HG03378 (cell line): ENCODE results near the gene MPG.
"Not testable (repeated sequence)": the region's sequence is repeated elsewhere in the genome, so short reads cannot be mapped to it uniquely, and the experiment has no call there.

Source experiments
- ATAC-seq: cut with Tn5 transposase; IDR thresholded peaks from one replicate; pipeline ENCODE4 v1.9.1; 2021; ENCODE audit warnings: mild to moderate bottlenecking, moderate library complexity; ENCODE audit not compliant: unreplicated experiment

The MPG gene

DNA sequence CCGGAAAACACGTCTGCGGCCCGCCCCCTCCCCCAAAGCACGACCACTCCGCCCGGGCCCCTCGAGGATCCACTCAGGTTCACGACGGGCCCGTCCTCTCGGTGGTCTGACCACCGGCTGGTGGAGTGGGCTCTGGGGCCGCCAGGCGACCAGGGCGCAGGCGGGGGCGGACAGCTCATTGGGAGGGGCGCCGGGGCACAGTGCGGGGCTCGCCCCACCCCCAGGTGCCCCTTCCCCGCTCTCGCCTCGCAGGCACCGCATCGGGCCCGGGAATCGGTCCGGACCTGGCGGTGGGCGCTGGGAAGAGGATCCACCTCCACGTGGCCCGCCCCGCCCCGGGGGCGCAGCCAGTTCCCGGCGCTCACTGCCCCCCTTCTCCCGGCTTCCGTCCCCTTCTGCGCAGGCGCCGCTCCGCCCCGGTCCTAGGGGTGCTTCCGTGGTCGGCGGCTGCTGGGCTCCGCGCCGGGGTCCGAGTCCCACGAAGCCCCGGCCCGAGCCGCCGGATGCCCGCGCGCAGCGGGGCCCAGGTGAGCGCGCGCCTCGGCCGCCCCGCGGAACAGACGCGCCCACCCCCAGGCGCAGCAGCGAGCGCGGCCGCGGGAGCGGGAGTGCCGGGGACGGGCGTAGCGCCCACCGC, at the start of gene MPG:
Gene MPG, plus strand, starts transcription at position 419 of the 637 bp plus-strand sequence. Its CDS starts 85 bp downstream, at position 504.
- no peak for ATAC-seq

DNA sequence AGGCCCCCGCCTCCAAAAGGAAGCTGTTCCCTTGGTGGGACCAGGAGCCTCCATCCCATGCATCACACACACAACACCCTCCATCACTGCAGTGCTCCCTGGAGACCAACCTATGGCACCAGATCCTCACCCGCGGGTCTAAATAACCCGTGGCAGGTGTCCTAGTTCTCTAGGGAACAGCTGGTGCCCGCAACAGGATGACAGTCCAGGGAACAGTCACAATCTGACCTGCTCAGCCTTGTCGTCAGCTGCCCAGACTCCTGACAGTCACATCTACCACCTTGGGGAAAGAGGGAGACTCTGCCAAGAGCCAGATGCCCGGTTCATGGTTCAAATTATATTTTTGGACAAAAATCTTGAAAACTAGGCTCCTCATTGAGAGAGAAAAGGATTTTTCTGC, 47.4 kb upstream of the MPG start:
- ATAC-seq: not testable (repeated sequence)

DNA sequence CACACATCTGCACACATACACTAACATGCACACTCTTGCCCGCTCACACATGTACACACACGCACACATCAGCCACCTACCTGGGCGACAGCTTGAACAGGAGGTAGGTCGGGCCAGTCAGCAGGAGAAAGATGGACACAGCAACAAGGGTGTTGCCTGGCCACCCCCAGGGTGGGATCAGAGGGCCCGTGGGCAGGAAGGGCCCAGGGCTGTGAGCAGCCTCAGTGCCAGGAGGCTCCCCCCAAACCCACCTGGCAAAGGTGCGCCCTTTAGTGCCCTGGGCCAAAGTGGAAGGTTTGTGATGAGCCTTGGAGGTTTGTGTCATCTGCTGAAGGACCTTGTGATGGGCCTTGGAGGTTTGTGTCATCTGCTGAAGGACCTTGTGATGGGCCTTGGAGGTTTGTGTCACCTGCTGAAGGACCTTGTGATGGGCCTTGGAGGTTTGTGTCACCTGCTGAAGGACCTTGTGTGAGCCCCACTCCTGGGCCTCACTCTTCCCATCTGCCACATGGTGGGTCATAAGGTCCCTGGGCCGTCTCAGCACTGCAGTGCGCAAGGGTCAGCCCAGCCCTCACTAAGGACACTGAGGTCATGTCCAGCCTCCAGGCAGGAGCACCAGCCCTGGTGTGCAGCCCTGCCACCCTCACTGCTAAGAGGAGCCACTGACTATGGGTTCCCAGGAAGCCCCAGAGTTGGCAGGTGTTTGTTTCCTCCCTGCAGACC, 44.7 kb upstream of the MPG start:
- not testable (repeated sequence) for ATAC-seq

GRCh38 chr16:33877-34647, 44.0 kb upstream of the MPG start:
- no peak for ATAC-seq

DNA sequence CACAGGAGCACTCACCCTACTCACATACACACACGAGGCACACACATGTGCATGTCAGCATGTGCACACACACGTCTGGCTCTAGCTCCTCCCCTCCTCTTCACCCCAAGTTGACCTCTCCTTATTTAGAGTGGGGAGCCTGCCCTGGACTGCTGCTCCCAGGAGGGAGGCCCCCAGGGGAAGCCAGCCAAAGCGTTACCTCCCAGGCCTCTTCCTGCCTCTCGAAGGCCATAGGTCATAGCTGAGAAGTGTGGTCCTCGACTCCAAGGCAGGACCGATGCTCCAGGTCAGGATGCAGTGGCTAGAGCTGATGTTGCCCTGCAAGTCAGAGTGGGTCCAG, 43.4 kb upstream of the MPG start:
- ATAC-seq: no peak

GRCh38 chr16:35011-35677, 42.9 kb upstream of the MPG start:
- no peak for ATAC-seq

DNA sequence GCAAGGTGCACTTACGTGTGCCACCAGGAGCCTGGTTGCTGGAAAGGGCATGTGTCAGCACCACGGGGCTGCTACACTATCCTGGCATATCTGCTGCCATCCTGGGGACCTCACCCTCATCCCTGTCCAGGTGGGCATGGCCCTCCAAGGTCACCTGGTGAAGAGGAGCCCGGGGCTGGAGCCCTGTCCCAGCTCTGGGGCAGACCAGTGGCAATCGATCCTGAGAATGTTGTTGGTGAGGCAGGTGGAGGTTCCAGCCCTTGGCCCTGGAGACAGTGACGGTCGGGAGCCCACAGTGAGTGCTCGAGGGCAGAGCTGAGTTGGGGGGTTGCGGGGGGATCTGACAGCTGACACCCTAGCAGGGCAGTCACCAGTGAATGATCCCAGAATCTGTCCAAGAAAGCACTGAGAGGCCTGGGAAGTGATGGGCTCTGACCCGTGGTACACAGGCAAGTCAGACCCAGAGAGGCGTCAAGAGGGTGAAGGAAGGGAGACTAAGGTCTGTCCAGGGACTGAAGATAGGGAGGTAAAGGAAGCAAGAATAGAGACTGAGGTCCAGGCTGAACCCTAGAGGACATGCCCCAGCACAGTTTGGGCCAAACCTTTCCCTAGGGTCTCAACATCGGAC, 42.2 kb upstream of the MPG start:
- no peak for ATAC-seq

GRCh38 chr16:36336-36984, 41.6 kb upstream of the MPG start:
- no peak for ATAC-seq

DNA sequence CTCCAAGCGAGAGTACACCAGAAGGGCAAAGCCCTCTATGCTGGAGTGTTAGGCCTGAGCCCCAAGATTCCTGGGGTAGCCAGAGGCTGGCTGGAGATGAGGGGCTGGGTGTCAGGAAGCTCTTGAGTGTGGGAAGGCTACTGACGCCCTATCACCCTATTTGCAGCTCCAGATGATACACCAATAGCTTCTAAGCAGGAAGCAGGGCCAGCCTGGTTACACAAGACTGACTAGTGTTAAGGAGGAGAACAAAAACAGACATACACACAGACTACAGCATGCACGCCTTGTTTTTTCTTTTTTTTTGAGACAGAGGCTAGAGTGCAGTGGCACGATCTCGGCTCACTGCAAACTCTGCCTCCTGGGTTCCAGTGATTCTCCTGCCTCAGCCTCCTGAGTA, 40.5 kb upstream of the MPG start:
- no peak for ATAC-seq

GRCh38 chr16:38206-38605, 39.8 kb upstream of the MPG start:
- not testable (repeated sequence) for ATAC-seq

GRCh38 chr16:38941-39892, 38.8 kb upstream of the MPG start:
- ATAC-seq: no peak

DNA sequence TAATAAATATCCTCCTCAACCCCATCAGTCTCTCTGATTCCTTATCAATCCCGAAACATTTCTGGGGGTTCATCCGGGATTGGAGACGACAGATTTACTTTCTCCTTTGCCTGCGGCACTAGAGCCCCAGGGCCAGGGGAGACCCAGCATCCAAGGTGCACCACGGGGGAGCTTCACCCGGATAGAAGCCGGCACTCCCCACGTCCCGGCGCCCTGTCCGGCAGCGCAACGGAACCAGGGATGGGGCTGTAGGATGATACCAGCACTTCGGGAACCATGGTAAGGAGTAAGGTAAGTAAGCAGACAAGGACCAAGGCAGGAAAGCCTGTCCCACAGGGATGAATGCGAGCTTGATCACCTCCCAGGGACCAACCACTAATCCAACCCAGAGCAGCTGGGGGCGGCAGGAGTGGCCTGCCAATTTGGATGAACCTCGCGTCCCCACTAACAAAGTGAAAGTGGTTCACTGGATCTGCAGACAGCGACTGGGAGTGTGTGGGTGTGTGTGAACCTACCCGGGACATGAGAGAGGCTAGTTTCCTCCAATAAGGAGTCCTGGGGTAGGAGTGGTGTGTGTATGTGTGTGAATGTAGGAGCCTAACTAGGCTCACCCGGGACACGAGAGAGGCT, 36.5 kb upstream of the MPG start:
- ATAC-seq: no peak

- no peak for ATAC-seq
Measured at GRCh38 chr16:42069-42457, 36.0 kb upstream of the MPG start.

GRCh38 chr16:42691-43090, 35.3 kb upstream of the MPG start:
- ATAC-seq: no peak

- ATAC-seq: no peak
Measured at GRCh38 chr16:43294-43693, 34.7 kb upstream of the MPG start.

DNA sequence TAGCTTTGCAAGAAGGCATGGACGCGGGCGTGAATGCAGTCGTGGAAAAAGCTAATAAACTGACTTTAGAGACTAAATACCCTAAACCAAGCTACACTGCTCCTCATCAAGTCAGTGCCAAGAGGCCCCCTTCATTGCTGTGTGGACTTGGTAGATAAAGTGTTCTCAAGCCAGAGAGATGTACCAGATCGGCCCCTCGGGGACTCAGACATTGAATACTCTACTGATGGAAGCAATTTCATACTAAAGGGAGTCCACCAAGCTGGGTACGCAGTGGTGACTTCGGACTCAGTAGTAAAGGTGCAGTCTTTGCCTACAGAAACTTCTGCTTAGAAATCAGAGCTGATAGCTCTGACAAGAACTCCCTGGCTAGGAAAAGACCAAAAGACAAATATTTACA, 33.4 kb upstream of the MPG start:
- no peak for ATAC-seq

- no peak for ATAC-seq
Measured at GRCh38 chr16:45454-45853, 32.6 kb upstream of the MPG start.

DNA sequence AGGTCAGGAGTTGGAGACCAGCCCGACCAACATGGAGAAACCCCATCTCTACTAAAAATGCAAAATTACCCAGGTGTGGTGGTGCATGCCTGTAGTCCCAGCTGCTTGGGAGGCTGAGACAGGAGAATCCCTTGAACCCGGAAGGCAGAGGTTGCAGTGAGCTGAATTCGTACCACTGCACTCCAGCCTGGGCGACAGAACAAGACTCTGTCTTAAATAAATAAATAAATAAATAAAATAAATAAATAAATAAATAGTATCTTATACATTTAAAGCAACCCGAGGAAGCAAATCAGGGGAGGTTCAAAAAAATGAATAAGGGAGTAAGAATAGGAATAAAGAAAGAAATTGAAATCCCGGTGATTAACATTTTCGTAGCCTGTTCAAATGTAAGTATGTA, 31.5 kb upstream of the MPG start:
- not testable (repeated sequence) for ATAC-seq

GRCh38 chr16:47234-47633, 30.8 kb upstream of the MPG start:
- ATAC-seq: no peak
